ENCODE results near the gene FNIP2. TPM values are rescaled to one million over a fixed set of nuclear protein-coding genes. Genes with fewer than 3 reads are reported as not detected.

FNIP2 gene
- total and polyA plus RNA-seq, 9 of the 15 experiments (the other 6 are each of a cell fraction or from before 2014, with no cell fraction given) = 1.7 to 15.5 (median 8.3) TPM

- H3K36me3 ChIP-seq (ENCODE audit: control insufficient read depth, insufficient read depth, low read length) = peaks cover 41% of the 10 kb centered on the region; the same call in 2 of the 3 replicates
- DNase-seq (ENCODE audit: extremely low read depth in 1 of 4, low spot score in 3 of 4) (no peak), ATAC-seq (no peak), FAIRE-seq (no peak)
- in situ Hi-C loops (cut with MboI) = no loop called here
- no peak overlapping the region for H2AFZ ChIP-seq (ENCODE audit: low read depth, low read length)
- no peaks in the 10 kb centered on the region for H3K9me3 ChIP-seq (replicated peaks; ENCODE audit: control insufficient read depth, insufficient read depth, low read depth, low read length)
- no peak overlapping the region for H3K27ac ChIP-seq (ENCODE audit: extremely low read depth, low read depth, low read length)
- BruUV-seq (replicated peaks) = no TSS peak
- H3K9ac ChIP-seq (ENCODE audit: insufficient read depth in 1 of 2, low read depth in 2 of 2, low read length in 2 of 2) = no peak overlapping the region
- POLR2A ChIA-PET = interaction anchor here (0.7 kb wide), 1 partner anchor 1406 kb away, joined by 3 read pairs; no protein-coding TSS in a partner anchor
- intact Hi-C loops (cut with micrococcal nuclease) = no loop called here
- H3K27me3 ChIP-seq (ENCODE audit: control insufficient read depth in 2 of 2, insufficient read depth in 2 of 2, low read length in 2 of 2) = no peaks in the 10 kb centered on the region
- 80% methylated on average over 5 of the region's 5 CpGs for WGBS (ENCODE audit: insufficient coverage, low coverage, missing lambda C conversion rate)
- H4K20me1 ChIP-seq (replicated peaks; ENCODE audit: control insufficient read depth, insufficient read depth, low read length) = no peaks in the 10 kb centered on the region
- H3K4me1 ChIP-seq (replicated peaks in 1 of 2; ENCODE audit: control insufficient read depth in 2 of 2, insufficient read depth in 2 of 2, low read length in 2 of 2) = no peaks in the 10 kb centered on the region
- H3K4me3 ChIP-seq = no peak overlapping the region
- CTCF ChIA-PET (ENCODE audit: low intra/inter-chr PET ratio) = no interaction called here
- H3K79me2 ChIP-seq (ENCODE audit: control insufficient read depth, insufficient read depth, low read length) = no peaks in the 10 kb centered on the region
- TF ChIP-seq ZNF518B (CRISPR knock-in tag; IDR thresholded peaks at IDR 0.05) = no peak
- TF ChIP-seq ZNF253 (CRISPR knock-in tag; conservative IDR thresholded peaks at IDR 0.05) = no peak
- no peak for TF ChIP-seq ZNF830 (CRISPR knock-in tag; IDR thresholded peaks at IDR 0.05)
- TF ChIP-seq SAFB2 (IDR thresholded peaks at IDR 0.05; ENCODE audit: borderline replicate concordance, low read depth, low read length, severe bottlenecking) = no peak
- no peak for TF ChIP-seq MAFK (IDR thresholded peaks at IDR 0.05; ENCODE audit: low read length)
- no peak for TF ChIP-seq MTA3 (IDR thresholded peaks at IDR 0.05; ENCODE audit: borderline replicate concordance)
- no peak for TF ChIP-seq DACH1 (IDR thresholded peaks at IDR 0.05; ENCODE audit: partially characterized antibody)
- no peak overlapping the region for H3K4me2 ChIP-seq (ENCODE audit: insufficient read depth, low read length)
- H3K9me1 ChIP-seq (ENCODE audit: control insufficient read depth, insufficient read depth, low read length) = no peaks in the 10 kb centered on the region
These were observed 96.8 kb downstream of the FNIP2 start for GRCh38 chr4:158865520-158866177.

Data from K562 (cell line).